K562 (cell line): ENCODE results near the gene SLC6A9. TPM values are rescaled to one million over a fixed set of nuclear protein-coding genes. Genes with fewer than 3 reads are reported as not detected.

ENCODE experiments used
- ATF7 ChIP-seq: fragments of 450-650 bp; IDR thresholded peaks from 2 replicates; pipeline ENCODE4 v1.7.1; 2014; ENCODE audit warnings: mild to moderate bottlenecking, moderate library complexity
- C11orf30 ChIP-seq: fragments of 450-650 bp; IDR thresholded peaks from 2 replicates; pipeline ENCODE4 v1.6.1; 2016; ENCODE audit warnings: low read depth, mild to moderate bottlenecking
- CBX3 ChIP-seq, 2 experiments: IDR thresholded peaks; 1 replicate in 1 of 2; 2 replicates in 1 of 2; pipeline ENCODE4 v1.6.1; 2012; ENCODE audit warnings: inconsistent platforms in 2 of 2, low read length in 2 of 2, borderline replicate concordance in 1 of 2, control low read depth in 1 of 2
- FOS ChIP-seq: IDR thresholded peaks from 3 replicates; pipeline ENCODE4 v1.6.1; 2011; ENCODE audit not compliant: insufficient read length; ENCODE audit errors: extremely low read depth
- FOXK1 ChIP-seq: sonication (generic); formaldehyde crosslinking; IDR thresholded peaks from 2 replicates; pipeline ENCODE4 v1.8.0; 2022; ENCODE audit warnings: missing genetic modification reagents, mild to moderate bottlenecking, borderline replicate concordance
- HNRNPH1 ChIP-seq: fragments of 200-400 bp; formaldehyde crosslinking; optimal IDR thresholded peaks from 2 replicates; pipeline ENCODE3; 2017; ENCODE audit warnings: low read depth, mild to moderate bottlenecking, low read length, moderate library complexity
- KDM5B ChIP-seq: fragments of 200-600 bp; sonication (generic); IDR thresholded peaks from 2 replicates; pipeline ENCODE4 v1.6.1; 2012; ENCODE audit warnings: low read depth, mild to moderate bottlenecking, moderate library complexity, low read length, control low read depth, inconsistent platforms; ENCODE audit not compliant: insufficient replicate concordance
- MAX ChIP-seq: sonication (generic); formaldehyde crosslinking; IDR thresholded peaks from 2 replicates; pipeline ENCODE4 v1.9.0; 2022; ENCODE audit warnings: mild to moderate bottlenecking, missing genetic modification reagents
- MYC ChIP-seq, 2 experiments: fragments of 250-450 bp in 1 of 2; sonication (Bioruptor Pico) in 1 of 2; IDR thresholded peaks; 2 replicates each; pipeline versions ENCODE4 v1.5.1 to v1.6.1; 2012 to 2021; ENCODE audit warnings: low read depth in 2 of 2, borderline replicate concordance in 1 of 2, improper control_type of control experiment in 1 of 2, low read length in 1 of 2, mild to moderate bottlenecking in 1 of 2, moderate library complexity in 1 of 2
- MYNN ChIP-seq, 2 experiments: sonication (generic); formaldehyde crosslinking in 1 of 2; IDR thresholded peaks; 2 replicates each; pipeline versions ENCODE4 v1.5.0 to v1.6.1; 2016 to 2020; ENCODE audit warnings: antibody characterized with exemption in 1 of 2, missing genetic modification reagents in 1 of 2
- NR4A1 ChIP-seq, 2 experiments: fragments of 250-450 bp in 1 of 2; fragments of 450-650 bp in 1 of 2; sonication (Bioruptor Pico) in 1 of 2; IDR thresholded peaks; 2 replicates each; pipeline versions ENCODE4 v1.4.0 to v1.6.1; 2016 to 2020; ENCODE audit warnings: mild to moderate bottlenecking in 2 of 2, missing compliant biosample characterization in 1 of 2, missing genetic modification characterization in 1 of 2, moderate library complexity in 1 of 2
- NUFIP1 ChIP-seq: fragments of 450-650 bp; IDR thresholded peaks from 2 replicates; pipeline ENCODE4 v1.6.1; 2018; ENCODE audit not compliant: partially characterized antibody
- PML ChIP-seq: IDR thresholded peaks from 2 replicates; pipeline ENCODE4 v1.6.1; 2012; ENCODE audit warnings: low read length, inconsistent platforms
- POLR2G ChIP-seq: fragments of 200-400 bp; formaldehyde crosslinking; IDR thresholded peaks from 2 replicates; pipeline ENCODE4 v1.6.1; 2017; ENCODE audit warnings: low read depth, mild to moderate bottlenecking, antibody characterized with exemption, low read length, moderate library complexity
- POLR2H ChIP-seq: IDR thresholded peaks from 2 replicates; pipeline ENCODE4 v1.6.1; 2016; ENCODE audit warnings: missing genetic modification characterization, low read depth, mild to moderate bottlenecking, control low read depth, missing compliant biosample characterization, moderate library complexity
- SAFB ChIP-seq: fragments of 200-400 bp; formaldehyde crosslinking; IDR thresholded peaks from 2 replicates; pipeline ENCODE4 v1.6.1; 2017; ENCODE audit warnings: low read depth, low read length, borderline replicate concordance
- SMAD4 ChIP-seq: fragments of 250-450 bp; sonication (Bioruptor Pico); conservative IDR thresholded peaks from 2 replicates; pipeline ENCODE4 v1.8.0; 2021; ENCODE audit warnings: inconsistent platforms, mild to moderate bottlenecking, moderate library complexity
- TCF3 ChIP-seq: sonication (generic); formaldehyde crosslinking; IDR thresholded peaks from 2 replicates; pipeline ENCODE4 v1.4.0; 2020; ENCODE audit warnings: mild to moderate bottlenecking, missing genetic modification reagents
- TEAD1 ChIP-seq, 2 experiments: fragments of 450-650 bp in 1 of 2; sonication (generic) in 1 of 2; formaldehyde crosslinking; IDR thresholded peaks; 2 replicates each; pipeline versions ENCODE4 v1.4.0 to v1.8.0; 2020 to 2022; ENCODE audit warnings: mild to moderate bottlenecking in 2 of 2, missing genetic modification reagents in 1 of 2
- ZNF311 ChIP-seq: fragments of 250-450 bp; sonication (Bioruptor Pico); IDR thresholded peaks from 2 replicates; pipeline ENCODE4 v1.4.0; 2020; ENCODE audit warnings: mild to moderate bottlenecking, moderate library complexity
- polyA plus RNA-seq, 8 experiments: library from polyadenylated mRNA; depleted of rRNA in 4 of 8; stranded (reverse) in 5 of 8; unstranded in 3 of 8; fragments of >200 nt; fragmentation: Nextera tagmentation in 2 of 8; fragmentation: Illumina TruSeq in 1 of 8; extraction: Ambion mirVana in 2 of 8; extraction: Trizol in 1 of 8; gene quantifications; 2 replicates each; pipeline versions ENCODE4 v1.2.1 to v1.2.3, GENCODE V29; 2011 to 2014; ENCODE audit warnings: inconsistent platforms in 1 of 8, missing spikeins in 1 of 8
- total RNA-seq, 7 experiments: library from RNA; depleted of rRNA in 6 of 7; stranded (reverse); fragments of >200 nt in 6 of 7; fragmentation: Illumina TruSeq in 2 of 7; extraction: Trizol in 2 of 7; gene quantifications; 2 replicates each; pipeline versions ENCODE4 v1.2.1 to v1.2.3, GENCODE V29; 2011 to 2021; ENCODE audit warnings: low replicate concordance in 1 of 7
- TF ChIP-seq, protein P1 (sequence below): sonication (generic); formaldehyde crosslinking; IDR thresholded peaks from 2 replicates; pipeline ENCODE4 v1.8.0; 2022; ENCODE audit warnings: mild to moderate bottlenecking, missing genetic modification reagents

Gene SLC6A9
- total and polyA plus RNA-seq, 9 of the 15 experiments (the other 6 are each of a cell fraction or from before 2014, with no cell fraction given), result 0.17 to 18.7 (median 2.9) TPM

GRCh38 chr1:44031252-44032169, at the start of gene SLC6A9 (continued):
- TF ChIP-seq MAX (CRISPR knock-in tag) (no peak; the same call in none of the 2 replicates), CBX3 (IDR thresholded peaks at IDR 0.05; ENCODE audit: borderline replicate concordance in 1 of 2, low read length in 2 of 2) (no peak), ATF7 (peak; percentile 30; the same call in 1 of the 2 replicates), PML (no peak), FOS (no peak), KDM5B (no peak), MYC (IDR thresholded peaks at IDR 0.05; ENCODE audit: low read depth, low read length) (peak; percentile 93), MYC (CRISPR knock-in tag; IDR thresholded peaks at IDR 0.05; ENCODE audit: borderline replicate concordance, low read depth) (peak; percentile 91), POLR2G (peak; percentile 76), SMAD4 (peak; percentile 52), TCF3 (0 out of 2 replicates have a peak, but pooled peaks have one; percentile 2), FOXK1 (CRISPR knock-in tag) (peak; percentile 40; the same call in 1 of the 2 replicates), TEAD1 (CRISPR knock-in tag; IDR thresholded peaks at IDR 0.05) (peak in 1 of 2 experiments; percentile 71; a peak in 1 of 4 replicates), ZNF311 (CRISPR knock-in tag) (no peak), HNRNPH1 (no peak), POLR2H (no peak), SAFB (no peak), NR4A1 (CRISPR knock-in tag; IDR thresholded peaks at IDR 0.05) (no peak), NR4A1 (tag; IDR thresholded peaks at IDR 0.05) (no peak), C11orf30 (no peak), NUFIP1 (no peak), MYNN (IDR thresholded peaks at IDR 0.05) (0 out of 2 replicates have a peak, but pooled peaks have one; percentile 6), MYNN (CRISPR knock-in tag; IDR thresholded peaks at IDR 0.05) (no peak)
- TF ChIP-seq, protein P1, sequence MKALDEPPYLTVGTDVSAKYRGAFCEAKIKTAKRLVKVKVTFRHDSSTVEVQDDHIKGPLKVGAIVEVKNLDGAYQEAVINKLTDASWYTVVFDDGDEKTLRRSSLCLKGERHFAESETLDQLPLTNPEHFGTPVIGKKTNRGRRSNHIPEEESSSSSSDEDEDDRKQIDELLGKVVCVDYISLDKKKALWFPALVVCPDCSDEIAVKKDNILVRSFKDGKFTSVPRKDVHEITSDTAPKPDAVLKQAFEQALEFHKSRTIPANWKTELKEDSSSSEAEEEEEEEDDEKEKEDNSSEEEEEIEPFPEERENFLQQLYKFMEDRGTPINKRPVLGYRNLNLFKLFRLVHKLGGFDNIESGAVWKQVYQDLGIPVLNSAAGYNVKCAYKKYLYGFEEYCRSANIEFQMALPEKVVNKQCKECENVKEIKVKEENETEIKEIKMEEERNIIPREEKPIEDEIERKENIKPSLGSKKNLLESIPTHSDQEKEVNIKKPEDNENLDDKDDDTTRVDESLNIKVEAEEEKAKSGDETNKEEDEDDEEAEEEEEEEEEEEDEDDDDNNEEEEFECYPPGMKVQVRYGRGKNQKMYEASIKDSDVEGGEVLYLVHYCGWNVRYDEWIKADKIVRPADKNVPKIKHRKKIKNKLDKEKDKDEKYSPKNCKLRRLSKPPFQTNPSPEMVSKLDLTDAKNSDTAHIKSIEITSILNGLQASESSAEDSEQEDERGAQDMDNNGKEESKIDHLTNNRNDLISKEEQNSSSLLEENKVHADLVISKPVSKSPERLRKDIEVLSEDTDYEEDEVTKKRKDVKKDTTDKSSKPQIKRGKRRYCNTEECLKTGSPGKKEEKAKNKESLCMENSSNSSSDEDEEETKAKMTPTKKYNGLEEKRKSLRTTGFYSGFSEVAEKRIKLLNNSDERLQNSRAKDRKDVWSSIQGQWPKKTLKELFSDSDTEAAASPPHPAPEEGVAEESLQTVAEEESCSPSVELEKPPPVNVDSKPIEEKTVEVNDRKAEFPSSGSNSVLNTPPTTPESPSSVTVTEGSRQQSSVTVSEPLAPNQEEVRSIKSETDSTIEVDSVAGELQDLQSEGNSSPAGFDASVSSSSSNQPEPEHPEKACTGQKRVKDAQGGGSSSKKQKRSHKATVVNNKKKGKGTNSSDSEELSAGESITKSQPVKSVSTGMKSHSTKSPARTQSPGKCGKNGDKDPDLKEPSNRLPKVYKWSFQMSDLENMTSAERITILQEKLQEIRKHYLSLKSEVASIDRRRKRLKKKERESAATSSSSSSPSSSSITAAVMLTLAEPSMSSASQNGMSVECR (CRISPR knock-in tag), result peak; percentile 13; the same call in 1 of the 2 replicates
